SK-N-SH (cell line): Measurements from ENCODE around the gene CDK9. TPM values are rescaled to one million over a fixed set of nuclear protein-coding genes. Genes with fewer than 3 reads are reported as not detected.

Source experiments
- CTCF ChIA-PET: fragments of 300-600, 350-600 bp; formaldehyde crosslinking; extraction: SDS; loops from one replicate; lab custom pipeline; 2021; lab: Yijun Ruan, JAX
- POLR2A ChIA-PET: fragments of 350-600 bp; sonication (Branson Sonifier 250); formaldehyde crosslinking; extraction: SDS; loops from one replicate; lab custom pipeline; 2020; ENCODE audit warnings: antibody characterized with exemption, inconsistent platforms; lab: Yijun Ruan, JAX
- DNase-seq: peaks from one replicate; pipeline ENCODE4 v3.0.0; 2012
- H2AFZ ChIP-seq: fragments of 200-600 bp; sonication (generic); 2 replicates; pipeline ENCODE4 v1.8.1; 2016; ENCODE audit warnings: antibody characterized with exemption, mild to moderate bottlenecking, low read depth
- H3F3A ChIP-seq: fragments of 200-600 bp; sonication (generic); replicated peaks from 2 replicates; pipeline ENCODE3; 2016; ENCODE audit warnings: antibody characterized with exemption, mild to moderate bottlenecking; ENCODE audit not compliant: insufficient read depth
- H3K27ac ChIP-seq, 2 experiments: fragments of 200-500 bp in 1 of 2; fragments of 200-600 bp in 1 of 2; sonication (Bioruptor generic) in 1 of 2; sonication (generic), shearing (Covaris generic) in 1 of 2; 2 replicates each; pipeline versions ENCODE4 v1.5.1 to v1.6.1; 2014 to 2016; ENCODE audit warnings: low read depth in 2 of 2, inconsistent platforms in 1 of 2, low read length in 1 of 2, mild to moderate bottlenecking in 1 of 2, mixed read lengths in 1 of 2
- H3K27me3 ChIP-seq: fragments of 200-600 bp; sonication (generic), shearing (Covaris generic); 2 replicates; pipeline ENCODE4 v1.6.1; 2016; ENCODE audit warnings: mixed run types; ENCODE audit not compliant: insufficient read depth
- H3K36me3 ChIP-seq, 2 experiments: fragments of 200-500 bp in 1 of 2; fragments of 200-600 bp in 1 of 2; sonication (Bioruptor generic) in 1 of 2; sonication (generic) in 1 of 2; replicated peaks in 1 of 2; 2 replicates each; pipeline versions ENCODE3 to v1.5.1; 2014 to 2016; ENCODE audit warnings: low read length in 1 of 2, mild to moderate bottlenecking in 1 of 2; ENCODE audit not compliant: insufficient read depth in 2 of 2, control insufficient read depth in 1 of 2
- H3K4me1 ChIP-seq, 2 experiments: fragments of 200-500 bp in 1 of 2; fragments of 200-600 bp in 1 of 2; sonication (Bioruptor generic) in 1 of 2; sonication (generic), shearing (Covaris generic) in 1 of 2; 2 replicates each; pipeline versions ENCODE4 v1.5.1 to v1.6.1; 2014 to 2016; ENCODE audit warnings: low read depth in 1 of 2, low read length in 1 of 2, mixed run types in 1 of 2; ENCODE audit not compliant: insufficient read depth in 2 of 2, control insufficient read depth in 1 of 2
- H3K4me2 ChIP-seq: fragments of 200-600 bp; sonication (generic), shearing (Covaris generic); 2 replicates; pipeline ENCODE4 v1.6.1; 2017; ENCODE audit warnings: mixed run types
- H3K4me3 ChIP-seq, 2 experiments: fragments of 200-500 bp in 1 of 2; fragments of 200-600 bp in 1 of 2; sonication (Bioruptor generic) in 1 of 2; sonication (generic), shearing (Covaris generic) in 1 of 2; 2 replicates each; pipeline versions ENCODE4 v1.5.1 to v1.8.1; 2014 to 2016; ENCODE audit warnings: low read depth in 2 of 2, inconsistent platforms in 1 of 2, low read length in 1 of 2, mild to moderate bottlenecking in 1 of 2, mixed read lengths in 1 of 2, moderate library complexity in 1 of 2
- H3K79me2 ChIP-seq: fragments of 200-600 bp; sonication (generic); 2 replicates; pipeline ENCODE4 v1.8.1; 2017; ENCODE audit warnings: mild to moderate bottlenecking; ENCODE audit not compliant: insufficient read depth
- H3K9ac ChIP-seq: fragments of 200-600 bp; sonication (generic); 2 replicates; pipeline ENCODE4 v1.6.1; 2017; ENCODE audit warnings: mixed run types
- H3K9me2 ChIP-seq: fragments of 200-600 bp; sonication (generic); 2 replicates; pipeline ENCODE4 v1.6.1; 2017; ENCODE audit warnings: mixed run types
- H3K9me3 ChIP-seq: fragments of 200-600 bp; sonication (generic); 2 replicates; pipeline ENCODE4 v1.6.1; 2017; ENCODE audit warnings: mixed run types, mild to moderate bottlenecking, moderate library complexity
- H4K20me1 ChIP-seq: fragments of 200-600 bp; sonication (generic); 2 replicates; pipeline ENCODE4 v1.6.1; 2017; ENCODE audit warnings: mild to moderate bottlenecking, mixed run types; ENCODE audit not compliant: insufficient read depth
- FOSL2 ChIP-seq: IDR thresholded peaks from 2 replicates; pipeline ENCODE4 v1.4.0; 2012; ENCODE audit warnings: low read depth, mild to moderate bottlenecking, moderate library complexity, borderline replicate concordance
- POLR2AphosphoS5 ChIP-seq: IDR thresholded peaks from 2 replicates; pipeline ENCODE4 v1.6.1; 2012; ENCODE audit warnings: low read depth, low read length
- RCOR1 ChIP-seq: fragments of 150-350 bp; IDR thresholded peaks from 2 replicates; pipeline ENCODE4 v1.6.1; 2017; ENCODE audit warnings: antibody characterized with exemption, low read length
- TCF12 ChIP-seq: IDR thresholded peaks from 2 replicates; pipeline ENCODE4 v1.4.0; 2012
- YY1 ChIP-seq: IDR thresholded peaks from 2 replicates; pipeline ENCODE4 v1.4.0; 2012; ENCODE audit warnings: low read depth, mild to moderate bottlenecking
- WGBS: methylation state at CpG from one replicate; pipeline ENCODE4 v1.1.6; 2017; ENCODE audit warnings: low lambda C conversion rate; 5-methylcytosine and 5-hydroxymethylcytosine counted together
- polyA plus RNA-seq, 3 experiments: library from polyadenylated mRNA; depleted of rRNA; stranded (reverse); fragments of >200 nt; gene quantifications; 2 replicates each; pipeline ENCODE4 v1.2.3, GENCODE V29; 2012
- TF ChIP-seq, protein P1 (sequence below): fragments of 150-350 bp; IDR thresholded peaks from 2 replicates; pipeline ENCODE4 v1.6.1; 2017; ENCODE audit warnings: antibody characterized with exemption, low read length, low read depth, borderline replicate concordance

CDK9 gene
- polyA plus RNA-seq, 1 of the 3 experiments (the other 2 are of a cell fraction) = 82.7 TPM

- peaks cover 35% of the 10 kb centered on the region for H3K79me2 ChIP-seq
- POLR2A ChIA-PET = interaction anchor here (0.6 to 2.4 kb wide), 9 partner anchors 8 to 525 kb away, joined by 3 to 10 read pairs (median 3); no protein-coding TSS in a partner anchor
- H3K9me3 ChIP-seq = no peaks in the 10 kb centered on the region
- no peak overlapping the region; a peak in 1 of 4 replicates for H3K27ac ChIP-seq
- no peak for DNase-seq
- peaks cover 43% of the 10 kb centered on the region for H3F3A ChIP-seq
- no peak overlapping the region for H2AFZ ChIP-seq
- no peaks in the 10 kb centered on the region for H3K9me2 ChIP-seq
- 98% methylated on average over 8 of the region's 8 CpGs for WGBS
- H3K4me2 ChIP-seq = no peak overlapping the region
- peaks cover 41 to 46% of the 10 kb centered on the region in 2 experiments for H3K36me3 ChIP-seq
- H3K27me3 ChIP-seq = no peaks in the 10 kb centered on the region
- peaks cover 0 to 6% of the 10 kb centered on the region in 2 experiments; a peak in 1 of 4 replicates for H3K4me1 ChIP-seq
- H4K20me1 ChIP-seq = peaks cover 55% of the 10 kb centered on the region
- CTCF ChIA-PET = interaction anchor here (0.7 to 2.4 kb wide), 8 partner anchors 9 to 203 kb away, joined by 3 to 26 read pairs (median 5); partner anchors contain the start of genes FPGS and TOR2A
- TF ChIP-seq RCOR1 = no peak
- TF ChIP-seq FOSL2 = no peak
- TF ChIP-seq YY1 = no peak
- TF ChIP-seq, protein P1, sequence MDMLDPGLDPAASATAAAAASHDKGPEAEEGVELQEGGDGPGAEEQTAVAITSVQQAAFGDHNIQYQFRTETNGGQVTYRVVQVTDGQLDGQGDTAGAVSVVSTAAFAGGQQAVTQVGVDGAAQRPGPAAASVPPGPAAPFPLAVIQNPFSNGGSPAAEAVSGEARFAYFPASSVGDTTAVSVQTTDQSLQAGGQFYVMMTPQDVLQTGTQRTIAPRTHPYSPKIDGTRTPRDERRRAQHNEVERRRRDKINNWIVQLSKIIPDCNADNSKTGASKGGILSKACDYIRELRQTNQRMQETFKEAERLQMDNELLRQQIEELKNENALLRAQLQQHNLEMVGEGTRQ = no peak
- TF ChIP-seq TCF12 = no peak
- peak; percentile 53 for TF ChIP-seq POLR2AphosphoS5
- H3K4me3 ChIP-seq = no peak overlapping the region
- no peak overlapping the region for H3K9ac ChIP-seq
Observed at GRCh38 chr9:127793093-127793708, 7.4 kb downstream of the CDK9 start.

DNA sequence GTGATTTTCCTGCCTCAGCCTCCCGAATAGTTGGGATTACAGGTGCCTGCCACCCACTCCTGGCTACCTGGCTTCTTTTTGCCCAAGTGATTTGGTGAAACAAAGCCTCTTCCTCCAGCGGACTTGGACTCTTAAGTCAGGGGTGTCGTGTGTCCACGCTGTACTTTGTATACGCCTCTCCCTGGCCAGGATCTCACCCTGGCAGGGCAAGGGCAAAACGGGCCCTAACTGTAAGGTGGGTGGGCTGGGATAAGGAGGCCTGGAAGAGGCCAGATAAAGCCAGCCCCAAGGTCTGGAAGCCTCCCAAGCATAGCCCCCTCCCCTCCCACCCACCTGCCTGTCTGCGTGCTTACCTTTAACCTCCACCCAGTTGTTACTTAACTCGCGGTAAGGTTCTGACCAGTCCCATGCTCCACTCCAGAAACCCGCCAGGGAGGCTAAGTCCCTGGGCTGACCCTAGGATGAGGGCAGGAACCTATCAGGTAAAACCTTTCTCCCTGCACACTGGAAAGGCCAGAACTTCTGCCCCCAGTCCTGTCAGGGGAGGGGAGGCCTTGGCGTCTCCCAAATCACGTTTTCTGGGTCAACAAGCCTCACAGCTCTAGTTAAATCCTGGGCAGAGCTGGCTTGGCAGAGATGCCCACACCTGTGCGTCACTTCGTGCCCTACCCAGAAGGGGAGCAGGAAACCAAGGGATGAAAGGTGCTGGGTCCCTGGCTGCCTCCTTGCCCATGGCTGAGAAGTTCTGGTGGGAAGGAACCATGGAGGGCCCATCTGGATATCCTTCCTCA, 8.4 kb downstream of the CDK9 start:
- H3K9ac ChIP-seq = no peak overlapping the region
- no peak overlapping the region; a peak in 1 of 4 replicates for H3K27ac ChIP-seq
- peaks cover 0 to 6% of the 10 kb centered on the region in 2 experiments; a peak in 1 of 4 replicates for H3K4me1 ChIP-seq
- H4K20me1 ChIP-seq = peaks cover 45% of the 10 kb centered on the region
- no peaks in the 10 kb centered on the region for H3K9me2 ChIP-seq
- ChIA-PET CTCF (interaction anchor here (0.8 to 1.6 kb wide), 3 partner anchors 30 to 76 kb away, joined by 3 to 4 read pairs (median 4); partner anchors contain the start of gene TOR2A), POLR2A (no interaction called here)
- H3K9me3 ChIP-seq = no peaks in the 10 kb centered on the region
- peaks cover 43% of the 10 kb centered on the region for H3F3A ChIP-seq
- no peak overlapping the region for H2AFZ ChIP-seq
- TF ChIP-seq, protein P1 = no peak
- TF ChIP-seq, all 33 proteins: peak for 0
- WGBS = 94% methylated on average over 11 of the region's 14 CpGs
- Histone ChIP-seq H3K4me3 (no peak overlapping the region), H3K27me3 (no peaks in the 10 kb centered on the region), H3K4me2 (no peak overlapping the region), H3K79me2 (peaks cover 26% of the 10 kb centered on the region; the same call in 1 of the 2 replicates), H3K36me3 (peaks cover 31 to 37% of the 10 kb centered on the region in 2 experiments)
- no peak for DNase-seq
